HG03469 (cell line): Measurements from ENCODE around the gene METTL16.
"Not testable (repeated sequence)": the region's sequence is repeated elsewhere in the genome, so short reads cannot be mapped to it uniquely, and the experiment has no call there.

Experiments used
- ATAC-seq: cut with Tn5 transposase; IDR thresholded peaks from one replicate; pipeline ENCODE4 v1.9.1; 2021; ENCODE audit warnings: mild to moderate bottlenecking, moderate library complexity, moderate number of reproducible peaks; ENCODE audit not compliant: unreplicated experiment

Gene METTL16

GRCh38 chr17:2507015-2507414 is 4.7 kb downstream of the METTL16 start:
- ATAC-seq = not testable (repeated sequence)

- ATAC-seq = no peak
These were observed 8.1 kb downstream of the METTL16 start for GRCh38 chr17:2503627-2504026.

- no peak for ATAC-seq
These were observed 8.7 kb downstream of the METTL16 start for GRCh38 chr17:2502871-2503580.

- ATAC-seq = no peak
These were observed 11.2 kb downstream of the METTL16 start for GRCh38 chr17:2500446-2500845.

- ATAC-seq = not testable (repeated sequence)
These were observed 22.4 kb downstream of the METTL16 start for GRCh38 chr17:2489286-2489685.

GRCh38 chr17:2487306-2487705 is 24.4 kb downstream of the METTL16 start:
- no peak for ATAC-seq

GRCh38 chr17:2486709-2487108 is 25.0 kb downstream of the METTL16 start:
- ATAC-seq = not testable (repeated sequence)

- ATAC-seq = no peak
These were observed 25.7 kb downstream of the METTL16 start for GRCh38 chr17:2485970-2486369.

GRCh38 chr17:2485543-2485942 is 26.1 kb downstream of the METTL16 start:
- ATAC-seq = no peak

- no peak for ATAC-seq
These were observed 26.8 kb downstream of the METTL16 start for GRCh38 chr17:2484876-2485275.

GRCh38 chr17:2483084-2483483 is 28.6 kb downstream of the METTL16 start:
- no peak for ATAC-seq

- no peak for ATAC-seq
These were observed 29.5 kb downstream of the METTL16 start for GRCh38 chr17:2482218-2482617.

- no peak for ATAC-seq
These were observed 29.9 kb downstream of the METTL16 start for GRCh38 chr17:2481760-2482159.

GRCh38 chr17:2478458-2478857 is 33.2 kb downstream of the METTL16 start:
- no peak for ATAC-seq

GRCh38 chr17:2475056-2475455 is 36.6 kb downstream of the METTL16 start:
- no peak for ATAC-seq

GRCh38 chr17:2474371-2474770 is 37.3 kb downstream of the METTL16 start:
- ATAC-seq = no peak

- ATAC-seq = no peak
These were observed 43.4 kb downstream of the METTL16 start for GRCh38 chr17:2468270-2468669.

GRCh38 chr17:2466931-2467330 is 44.8 kb downstream of the METTL16 start:
- no peak for ATAC-seq

GRCh38 chr17:2462481-2462880 is 49.2 kb downstream of the METTL16 start:
- no peak for ATAC-seq

GRCh38 chr17:2459917-2460271 is 51.8 kb downstream of the METTL16 start:
- ATAC-seq = no peak

GRCh38 chr17:2457913-2458312 is 53.8 kb downstream of the METTL16 start:
- no peak for ATAC-seq

- ATAC-seq = no peak
These were observed 55.2 kb downstream of the METTL16 start for GRCh38 chr17:2456475-2456874.

- ATAC-seq = no peak
These were observed 55.7 kb downstream of the METTL16 start for GRCh38 chr17:2455956-2456355.
